ENCODE data around the gene SURF2.

The SURF2 gene

GRCh38 chr9:133366435-133366834, 10.1 kb downstream of the SURF2 start:
- no peak overlapping the region for H3K4me3 ChIP-seq (replicated peaks; ENCODE audit: low read depth, low read length)
- TF ChIP-seq, protein P1, sequence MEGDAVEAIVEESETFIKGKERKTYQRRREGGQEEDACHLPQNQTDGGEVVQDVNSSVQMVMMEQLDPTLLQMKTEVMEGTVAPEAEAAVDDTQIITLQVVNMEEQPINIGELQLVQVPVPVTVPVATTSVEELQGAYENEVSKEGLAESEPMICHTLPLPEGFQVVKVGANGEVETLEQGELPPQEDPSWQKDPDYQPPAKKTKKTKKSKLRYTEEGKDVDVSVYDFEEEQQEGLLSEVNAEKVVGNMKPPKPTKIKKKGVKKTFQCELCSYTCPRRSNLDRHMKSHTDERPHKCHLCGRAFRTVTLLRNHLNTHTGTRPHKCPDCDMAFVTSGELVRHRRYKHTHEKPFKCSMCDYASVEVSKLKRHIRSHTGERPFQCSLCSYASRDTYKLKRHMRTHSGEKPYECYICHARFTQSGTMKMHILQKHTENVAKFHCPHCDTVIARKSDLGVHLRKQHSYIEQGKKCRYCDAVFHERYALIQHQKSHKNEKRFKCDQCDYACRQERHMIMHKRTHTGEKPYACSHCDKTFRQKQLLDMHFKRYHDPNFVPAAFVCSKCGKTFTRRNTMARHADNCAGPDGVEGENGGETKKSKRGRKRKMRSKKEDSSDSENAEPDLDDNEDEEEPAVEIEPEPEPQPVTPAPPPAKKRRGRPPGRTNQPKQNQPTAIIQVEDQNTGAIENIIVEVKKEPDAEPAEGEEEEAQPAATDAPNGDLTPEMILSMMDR (IDR thresholded peaks at IDR 0.05; ENCODE audit: low read depth, low read length, missing control alignments) = no peak
- no peak for DNase-seq (ENCODE audit: extremely low read depth, low read depth)

DNA sequence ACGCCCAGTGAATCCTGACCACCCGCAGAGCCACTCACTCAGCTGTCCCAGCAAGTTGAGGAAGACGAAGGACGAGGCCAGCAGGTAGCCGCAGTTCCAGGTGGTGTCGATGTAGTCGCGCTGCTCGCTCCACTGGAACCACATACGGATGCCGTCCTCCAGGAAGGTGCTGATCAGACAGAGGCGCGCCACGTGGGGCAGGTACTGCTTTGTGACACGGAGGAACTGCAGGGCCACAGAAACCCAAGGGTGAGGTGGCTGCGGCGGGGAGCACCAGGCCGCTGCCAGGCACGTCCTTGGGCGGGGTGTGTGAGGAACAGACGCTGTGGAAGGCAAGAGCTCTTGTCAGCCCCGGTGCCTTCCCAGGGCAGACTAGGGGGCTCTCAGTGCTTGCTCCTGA, 10.9 kb downstream of the SURF2 start:
- DNase-seq (ENCODE audit: extremely low read depth, low read depth) = no peak
- H3K4me3 ChIP-seq (replicated peaks; ENCODE audit: low read depth, low read length) = no peak overlapping the region
- TF ChIP-seq, protein P1 (IDR thresholded peaks at IDR 0.05; ENCODE audit: low read depth, low read length, missing control alignments) = no peak

GRCh38 chr9:133367778-133368177, 11.4 kb downstream of the SURF2 start:
- TF ChIP-seq, protein P1 (IDR thresholded peaks at IDR 0.05; ENCODE audit: low read depth, low read length, missing control alignments) = no peak
- no peak for DNase-seq (ENCODE audit: extremely low read depth, low read depth)
- H3K4me3 ChIP-seq (replicated peaks; ENCODE audit: low read depth, low read length) = no peak overlapping the region

DNA sequence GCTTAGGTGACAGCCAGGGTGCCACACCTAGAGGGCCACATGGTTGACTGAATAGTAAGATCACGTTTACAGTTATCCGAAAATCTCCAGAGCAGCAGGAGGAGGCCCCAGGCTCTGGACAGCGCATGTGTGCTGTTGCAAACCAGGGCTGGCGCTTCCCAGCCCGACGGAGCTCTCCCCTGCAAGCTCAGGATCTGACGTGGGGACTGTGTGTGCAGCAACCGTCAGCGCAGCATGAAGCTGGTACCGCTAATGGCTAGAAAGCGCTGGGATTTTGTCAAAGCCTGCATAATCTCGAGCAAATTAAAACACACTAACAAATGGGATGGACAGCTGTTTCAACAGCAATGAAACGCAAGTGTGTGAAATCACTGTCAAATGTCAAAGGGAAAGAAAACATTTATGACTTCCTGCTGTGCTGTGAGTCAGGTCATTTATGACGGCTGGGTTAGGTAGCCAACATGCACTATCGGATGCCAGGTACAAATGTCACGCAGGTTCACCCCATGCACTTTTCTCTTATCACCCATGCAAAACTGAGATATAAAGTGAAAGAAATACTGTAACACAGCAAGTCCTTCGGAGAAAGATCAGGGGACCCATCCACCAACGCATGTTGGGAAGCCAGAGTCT, 12.0 kb downstream of the SURF2 start:
- DNase-seq (ENCODE audit: extremely low read depth, low read depth) = no peak
- TF ChIP-seq, protein P1 (IDR thresholded peaks at IDR 0.05; ENCODE audit: low read depth, low read length, missing control alignments) = no peak
- no peak overlapping the region for H3K4me3 ChIP-seq (replicated peaks; ENCODE audit: low read depth, low read length)

- no peak overlapping the region for H3K4me3 ChIP-seq (replicated peaks; ENCODE audit: low read depth, low read length)
- no peak for DNase-seq (ENCODE audit: extremely low read depth, low read depth)
- TF ChIP-seq, protein P1 (IDR thresholded peaks at IDR 0.05; ENCODE audit: low read depth, low read length, missing control alignments) = no peak
Observed at GRCh38 chr9:133369422-133369821, 13.1 kb downstream of the SURF2 start.

DNA sequence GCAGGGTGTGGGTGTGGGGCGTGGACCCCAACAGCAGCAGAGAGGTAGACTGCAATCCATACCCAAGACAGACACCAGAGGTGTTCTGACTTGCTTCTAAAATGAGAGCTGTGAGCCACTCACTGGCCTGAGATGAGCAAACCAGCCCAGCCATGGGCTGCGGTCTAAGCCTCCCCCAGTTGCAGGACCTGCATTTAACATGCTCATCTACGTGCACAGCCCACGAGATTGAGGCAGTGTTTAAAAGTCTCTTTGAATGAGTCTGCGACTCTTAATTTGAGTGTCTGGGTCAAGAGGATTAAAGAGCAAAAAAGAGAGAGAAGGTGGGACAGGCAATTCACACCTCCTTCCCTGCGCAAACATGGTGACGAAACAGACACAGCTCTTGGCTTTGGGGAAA, 13.6 kb downstream of the SURF2 start:
- no peak overlapping the region for H3K4me3 ChIP-seq (replicated peaks; ENCODE audit: low read depth, low read length)
- DNase-seq (ENCODE audit: extremely low read depth, low read depth) = no peak
- TF ChIP-seq, protein P1 (IDR thresholded peaks at IDR 0.05; ENCODE audit: low read depth, low read length, missing control alignments) = no peak

DNA sequence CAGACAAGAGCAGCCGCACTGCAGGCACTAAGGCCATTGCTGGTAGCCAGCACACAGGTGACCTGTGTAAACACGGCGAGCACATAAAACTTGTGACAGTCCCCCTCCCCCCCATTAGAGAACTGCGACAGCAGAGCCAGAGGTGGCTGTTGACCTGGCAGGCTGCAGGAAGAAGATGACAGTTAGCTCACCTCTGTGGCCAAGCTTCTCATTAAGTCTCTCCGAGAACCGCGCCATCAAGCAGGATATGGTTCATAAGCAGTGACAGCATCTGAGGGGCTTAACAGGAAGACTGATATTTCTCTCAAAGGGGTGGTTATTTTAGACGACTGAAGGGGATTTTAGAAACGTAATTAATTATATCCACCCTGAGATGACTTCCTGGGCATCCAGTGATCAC, 14.3 kb downstream of the SURF2 start:
- TF ChIP-seq, protein P1 (IDR thresholded peaks at IDR 0.05; ENCODE audit: low read depth, low read length, missing control alignments) = no peak
- H3K4me3 ChIP-seq (replicated peaks; ENCODE audit: low read depth, low read length) = no peak overlapping the region
- no peak for DNase-seq (ENCODE audit: extremely low read depth, low read depth)
